Measurements from ENCODE around the gene C19orf38.
A peak's percentile ranks its signal among the peaks of the same experiment; 100 is the strongest.

GRCh38 chr19:10858204-10858828 lies 10.1 kb downstream of the C19orf38 start:
- peak; percentile 31 for TF ChIP-seq CTCF (IDR thresholded peaks at IDR 0.05; ENCODE audit: low read depth, low read length, missing input control)
- peak in 1 of 2 donors; percentile 26 for TF ChIP-seq RAD21 (IDR thresholded peaks at IDR 0.05)
- TF ChIP-seq, protein P1, sequence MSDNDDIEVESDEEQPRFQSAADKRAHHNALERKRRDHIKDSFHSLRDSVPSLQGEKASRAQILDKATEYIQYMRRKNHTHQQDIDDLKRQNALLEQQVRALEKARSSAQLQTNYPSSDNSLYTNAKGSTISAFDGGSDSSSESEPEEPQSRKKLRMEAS (IDR thresholded peaks at IDR 0.05) = no peak
- TF ChIP-seq HNF4G (IDR thresholded peaks at IDR 0.05) = no peak
- no peak for TF ChIP-seq TAF1 (conservative IDR thresholded peaks at IDR 0.05)
- TF ChIP-seq GABPA (IDR thresholded peaks at IDR 0.05 in 1 of 2, conservative IDR thresholded peaks at IDR 0.05 in 1 of 2) = no peak
- TF ChIP-seq FOXA1 (IDR thresholded peaks at IDR 0.05) = no peak
- no peak for TF ChIP-seq EGR1 (IDR thresholded peaks at IDR 0.05; ENCODE audit: low read depth in 2 of 2)
- no peak for TF ChIP-seq SP1 (IDR thresholded peaks at IDR 0.05)
- TF ChIP-seq REST (IDR thresholded peaks at IDR 0.05) = no peak
- TF ChIP-seq ATF3 (IDR thresholded peaks at IDR 0.05) = no peak
- TF ChIP-seq ZBTB33 (IDR thresholded peaks at IDR 0.05) = no peak
- TF ChIP-seq YY1 (IDR thresholded peaks at IDR 0.05) = no peak
- no peak for TF ChIP-seq JUND (IDR thresholded peaks at IDR 0.05)
